IMR-90 (cell line): ENCODE data around the gene PCMTD2. TPM values are rescaled to one million over a fixed set of nuclear protein-coding genes. Genes with fewer than 3 reads are reported as not detected.

Experiments used
- ATAC-seq: fragments of 200-7000 bp; cut with Tn5 transposase; 2 replicates; pipeline ENCODE4 v1.9.1; 2020; ENCODE audit warnings: low read depth, mild to moderate bottlenecking, moderate library complexity
- Bru-seq: library from RNA; stranded (reverse); fragments of 400-500 nt; gene quantifications from one replicate; lab custom pipeline; 2021; lab: Mats Ljungman, UMichigan
- BruChase-seq, 2 experiments: library from RNA; stranded (reverse); fragments of 400-500 nt; gene quantifications; one replicate each; lab custom pipeline; 2021; lab: Mats Ljungman, UMichigan
- BruUV-seq: library from RNA; stranded (reverse); fragments of 400-500 nt; replicated peaks from 2 replicates; lab custom pipeline; 2021; lab: Mats Ljungman, UMichigan
- CTCF ChIA-PET: fragments of 300-600 bp; formaldehyde crosslinking; extraction: SDS; loops from one replicate; lab custom pipeline; 2021; ENCODE audit warnings: antibody characterized with exemption; lab: Yijun Ruan, JAX
- POLR2A ChIA-PET: fragments of 300-600 bp; sonication (Branson Sonifier 250); formaldehyde crosslinking; loops from one replicate; lab custom pipeline; 2022; ENCODE audit warnings: antibody characterized with exemption; ENCODE audit not compliant: unreplicated experiment; lab: Charles Lee
- DNase-seq: peaks from one replicate; pipeline ENCODE4 v3.0.0; 2013
- H2AFZ ChIP-seq: replicated peaks from 2 replicates; pipeline ENCODE3; 2013; ENCODE audit warnings: low read length, mild to moderate bottlenecking; ENCODE audit not compliant: poor library complexity
- H2AK5ac ChIP-seq: 2 replicates; pipeline ENCODE4 v1.6.1; 2013; ENCODE audit warnings: low read depth, low read length, inconsistent platforms
- H2AK9ac ChIP-seq: replicated peaks from 2 replicates; pipeline ENCODE3; 2013; ENCODE audit warnings: mild to moderate bottlenecking, low read depth, low read length, moderate library complexity; ENCODE audit not compliant: poor library complexity
- H2BK120ac ChIP-seq: 2 replicates; pipeline ENCODE4 v1.6.1; 2013; ENCODE audit warnings: low read depth, low read length, inconsistent platforms
- H2BK15ac ChIP-seq: 3 replicates; pipeline ENCODE4 v1.6.1; 2013; ENCODE audit warnings: low read depth, low read length, inconsistent platforms
- H2BK20ac ChIP-seq: 2 replicates; pipeline ENCODE4 v1.6.1; 2013; ENCODE audit warnings: low read depth, mild to moderate bottlenecking, inconsistent platforms, low read length, moderate library complexity
- H2BK5ac ChIP-seq: 2 replicates; pipeline ENCODE4 v1.6.1; 2013; ENCODE audit warnings: mild to moderate bottlenecking, low read depth, low read length, inconsistent platforms; ENCODE audit not compliant: poor library complexity, severe bottlenecking
- H3K14ac ChIP-seq: replicated peaks from 2 replicates; pipeline ENCODE4 v1.6.1; 2013; ENCODE audit warnings: low read depth, low read length, inconsistent platforms
- H3K18ac ChIP-seq: 2 replicates; pipeline ENCODE4 v1.6.1; 2013; ENCODE audit warnings: low read depth, low read length, control low read depth
- H3K23ac ChIP-seq: 2 replicates; pipeline ENCODE4 v1.6.1; 2013; ENCODE audit warnings: low read depth, low read length, inconsistent platforms
- H3K27ac ChIP-seq: 2 replicates; pipeline ENCODE4 v1.5.1; 2013; ENCODE audit warnings: mild to moderate bottlenecking, control low read depth, low read length; ENCODE audit not compliant: insufficient read depth
- H3K27me3 ChIP-seq: 2 replicates; pipeline ENCODE4 v1.6.1; 2013; ENCODE audit warnings: low read length; ENCODE audit not compliant: control insufficient read depth, insufficient read depth
- H3K36me3 ChIP-seq: 2 replicates; pipeline ENCODE4 v1.6.1; 2013; ENCODE audit warnings: low read length, mixed read lengths; ENCODE audit not compliant: control insufficient read depth, insufficient read depth
- H3K4ac ChIP-seq: 2 replicates; pipeline ENCODE4 v1.6.1; 2013; ENCODE audit warnings: low read depth, low read length, inconsistent platforms
- H3K4me1 ChIP-seq: 2 replicates; pipeline ENCODE4 v1.6.1; 2013; ENCODE audit warnings: low read length, mixed read lengths; ENCODE audit not compliant: control insufficient read depth, insufficient read depth
- H3K4me2 ChIP-seq: 2 replicates; pipeline ENCODE4 v1.6.1; 2013; ENCODE audit warnings: low read depth, mild to moderate bottlenecking, control low read depth, low read length, moderate library complexity
- H3K4me3 ChIP-seq: 2 replicates; pipeline ENCODE4 v1.5.1; 2013; ENCODE audit warnings: low read depth, mild to moderate bottlenecking, control low read depth, low read length, moderate library complexity; ENCODE audit not compliant: insufficient read depth
- H3K56ac ChIP-seq: 2 replicates; pipeline ENCODE4 v1.6.1; 2013; ENCODE audit warnings: low read length, inconsistent platforms; ENCODE audit not compliant: insufficient read depth; ENCODE audit errors: extremely low read depth
- H3K79me1 ChIP-seq, 2 experiments: 2 replicates each; pipeline ENCODE4 v1.6.1; 2013; ENCODE audit warnings: low read length in 2 of 2, inconsistent platforms in 1 of 2, low read depth in 1 of 2
- H3K9ac ChIP-seq: 2 replicates; pipeline ENCODE4 v1.6.1; 2013; ENCODE audit warnings: low read depth, low read length, control low read depth
- H3K9me1 ChIP-seq: 2 replicates; pipeline ENCODE4 v1.6.1; 2013; ENCODE audit warnings: low read length, inconsistent platforms; ENCODE audit not compliant: insufficient read depth
- H3K9me3 ChIP-seq: 2 replicates; pipeline ENCODE4 v1.6.1; 2013; ENCODE audit warnings: low read length; ENCODE audit not compliant: control insufficient read depth, insufficient read depth
- H4K20me1 ChIP-seq: 2 replicates; pipeline ENCODE4 v1.6.1; 2013; ENCODE audit warnings: low read length, inconsistent platforms; ENCODE audit not compliant: insufficient read depth
- H4K5ac ChIP-seq: 2 replicates; pipeline ENCODE4 v1.6.1; 2013; ENCODE audit warnings: mild to moderate bottlenecking, low read depth, low read length, control low read depth
- H4K8ac ChIP-seq, 2 experiments: 2 replicates each; pipeline ENCODE4 v1.6.1; 2013; ENCODE audit warnings: low read depth in 2 of 2, low read length in 2 of 2, control low read depth in 1 of 2, inconsistent platforms in 1 of 2
- H4K91ac ChIP-seq: 2 replicates; pipeline ENCODE4 v1.6.1; 2013; ENCODE audit warnings: low read depth, low read length, inconsistent platforms; ENCODE audit not compliant: insufficient read depth
- FOS ChIP-seq: fragments of 150-350 bp; IDR thresholded peaks from 2 replicates; pipeline ENCODE4 v1.6.1; 2016; ENCODE audit warnings: low read depth, low read length
- MAFK ChIP-seq: IDR thresholded peaks from 2 replicates; pipeline ENCODE4 v1.6.1; 2012; ENCODE audit warnings: low read depth, low read length, improper control_type of control experiment
- MAZ ChIP-seq: IDR thresholded peaks from 2 replicates; pipeline ENCODE4 v1.6.1; 2012; ENCODE audit warnings: low read depth, mild to moderate bottlenecking, low read length, improper control_type of control experiment, moderate library complexity, borderline replicate concordance
- WGBS, 2 experiments: methylation state at CpG; one replicate each; pipeline versions ENCODE4 v1.1.5 to v1.1.7; 2013; ENCODE audit warnings: missing lambda C conversion rate in 2 of 2; ENCODE audit not compliant: insufficient read length in 1 of 2; ENCODE audit errors: extremely low coverage in 2 of 2; 5-methylcytosine and 5-hydroxymethylcytosine counted together
- dilution Hi-C: fragments of 300-500 bp; cut with HindIII; formaldehyde crosslinking; loops from one replicate; pipeline ENCODE4 v1.14.3; 2018; ENCODE audit warnings: low sequenced_read_pairs; ENCODE audit not compliant: unreplicated experiment
- in situ Hi-C: fragments of 300-500 bp; cut with MboI; formaldehyde crosslinking; loops from 3 replicates; pipeline ENCODE4 v1.14.3; 2019; ENCODE audit warnings: low sequenced_read_pairs, inconsistent platforms, mixed read lengths
- intact Hi-C: fragments of 100-400 bp; cut with micrococcal nuclease; formaldehyde crosslinking; loops from 2 replicates; pipeline ENCODE4 v1.10.0; 2022
- long read RNA-seq: library from polyadenylated mRNA; unstranded; transcript quantifications from one replicate; pipeline ENCODE4 v2.0.0, GENCODE V29; 2021; ENCODE audit not compliant: unreplicated experiment
- polyA plus RNA-seq, 3 experiments: library from polyadenylated mRNA; depleted of rRNA; stranded (reverse); fragments of >200 nt; gene quantifications; 2 replicates each; pipeline ENCODE4 v1.2.3, GENCODE V29; 2012; ENCODE audit warnings: low replicate concordance in 1 of 3
- total RNA-seq: library from RNA; depleted of rRNA; stranded (reverse); fragments of >200 nt; gene quantifications from 2 replicates; pipeline ENCODE4 v1.2.3, GENCODE V29; 2012; rRNA removed

PCMTD2 gene
- 28.3 and 30.3 TPM in 2 replicates for total RNA-seq
- polyA plus RNA-seq (2012; rRNA removed): 20.2 and 23.6 TPM in 2 replicates
- 14.9 and 15.2 TPM in 2 replicates for polyA plus RNA-seq (2012; cell fraction: cytosol; rRNA removed)
- 27.5 and 126 TPM in 2 replicates for polyA plus RNA-seq (2012; cell fraction: nucleus; rRNA removed; ENCODE audit: low replicate concordance)
- percentile 63 among the genes with signal in this experiment for Bru-seq, nascent RNA
- percentile 89 among the genes with signal in this experiment for BruChase-seq, experiment 1, labeled RNA remaining after a 6-hour chase
- percentile 89 among the genes with signal in this experiment for BruChase-seq, experiment 2, labeled RNA remaining after a 2-hour chase
- long read RNA-seq, transcript PCMTD2-203 (6 exons, 3,843 nt): major isoform, 46 of 63 reads
- long read RNA-seq, partial matches to known transcripts: 10 of 63 reads
- long read RNA-seq, other reads (novel, unspliced or antisense): 7 of 63 reads

GRCh38 chr20:64255361-64256281 lies at the start of gene PCMTD2:
PCMTD2 (plus strand) TSS chr20:64255748; CDS start chr20:64259966, 4,218 bp downstream.
- CTCF ChIA-PET: no interaction called here
- TF ChIP-seq MAFK: no peak
- no peak for TF ChIP-seq FOS
- peak; percentile 42; the same call in 1 of the 2 replicates for TF ChIP-seq MAZ
- dilution Hi-C loops: no loop called here

More at GRCh38 chr20:64255361-64256281, at the start of gene PCMTD2:
- H2AK5ac ChIP-seq: peak within 1 kb of the TSS; percentile 78
- H3K9ac ChIP-seq: peak within 1 kb of the TSS; percentile 96
- no peaks in the 10 kb centered on the region for H3K9me3 ChIP-seq
- peak within 1 kb of the TSS; percentile 80 for H3K56ac ChIP-seq
- in situ Hi-C loops: no loop called here
- peak; percentile 68 for DNase-seq
- no peak within 1 kb of the TSS for H2BK20ac ChIP-seq
- peak within 1 kb of the TSS; percentile 83 for H4K91ac ChIP-seq
- peak within 1 kb of the TSS; percentile 96 for H3K14ac ChIP-seq
- H2AFZ ChIP-seq: peak within 1 kb of the TSS; percentile 100
- H3K4me2 ChIP-seq: peak within 1 kb of the TSS; percentile 91
- peak within 1 kb of the TSS; percentile 93 for H2AK9ac ChIP-seq
- peak within 1 kb of the TSS; percentile 88 for H3K4me3 ChIP-seq
- H2BK5ac ChIP-seq: peak within 1 kb of the TSS; percentile 75
- POLR2A ChIA-PET: no interaction called here
- H2BK15ac ChIP-seq: no peak within 1 kb of the TSS
- peaks cover 15% of the 10 kb centered on the region for H3K4me1 ChIP-seq
- H3K23ac ChIP-seq: peak within 1 kb of the TSS; percentile 94
- WGBS, 2 experiments: 1% methylated on average over 61 of the region's 96 CpGs; no CpG with 5 or more reads in 1 of the 2 experiments
- peak within 1 kb of the TSS; percentile 94 for H3K4ac ChIP-seq
- peak within 1 kb of the TSS; percentile 77 for H2BK120ac ChIP-seq
- peaks cover 3% of the 10 kb centered on the region; the same call in 1 of the 2 replicates for H3K36me3 ChIP-seq
- peak; percentile 97 for ATAC-seq
- intact Hi-C loops: no loop called here
- peaks cover 3% of the 10 kb centered on the region; the same call in 1 of the 2 replicates for H3K9me1 ChIP-seq
- H4K5ac ChIP-seq: peak within 1 kb of the TSS; percentile 93
- peaks cover 4% of the 10 kb centered on the region for H3K27me3 ChIP-seq
- BruUV-seq: no TSS peak
- peak within 1 kb of the TSS; percentile 28; the same call in 1 of the 2 replicates for H3K18ac ChIP-seq
- H4K8ac ChIP-seq: peak within 1 kb of the TSS; percentile 97 to 100
- H4K20me1 ChIP-seq: no peaks in the 10 kb centered on the region
- H3K79me1 ChIP-seq: peaks cover 28 to 34% of the 10 kb centered on the region in 2 experiments
- H3K27ac ChIP-seq: peak within 1 kb of the TSS; percentile 85
